Fibroblast of lung (primary cell): ENCODE measurements around the gene ZNF346. TPM values are rescaled to one million over a fixed set of nuclear protein-coding genes. Genes with fewer than 3 reads are reported as not detected.

Source experiments
- DNase-seq, 2 donors: peaks; one replicate each; pipeline versions ENCODE4 v3.0.0 to v3.0.0-alpha.2; 2010; ENCODE audit warnings: low read depth in 2 of 2
- H2AFZ ChIP-seq: 2 replicates; pipeline ENCODE4 v1.5.1; 2012; ENCODE audit warnings: low read length, control low read depth, inconsistent platforms
- H3K27ac ChIP-seq: 2 replicates; pipeline ENCODE4 v1.5.1; 2011; ENCODE audit warnings: low read length, control low read depth; ENCODE audit not compliant: insufficient read depth
- H3K27me3 ChIP-seq: 2 replicates; pipeline ENCODE4 v1.5.1; 2011; ENCODE audit warnings: mild to moderate bottlenecking, low read length; ENCODE audit not compliant: control insufficient read depth, insufficient read depth
- H3K36me3 ChIP-seq: 2 replicates; pipeline ENCODE4 v1.5.1; 2011; ENCODE audit warnings: low read length; ENCODE audit not compliant: control insufficient read depth, insufficient read depth
- H3K4me1 ChIP-seq: 2 replicates; pipeline ENCODE4 v1.5.1; 2011; ENCODE audit warnings: low read length; ENCODE audit not compliant: control insufficient read depth, insufficient read depth; ENCODE audit errors: extremely low read depth
- H3K4me2 ChIP-seq: 2 replicates; pipeline ENCODE4 v1.5.1; 2011; ENCODE audit warnings: low read length, control low read depth; ENCODE audit not compliant: insufficient read depth; ENCODE audit errors: extremely low read depth
- H3K4me3 ChIP-seq, 4 experiments: fragments of 200-600 bp in 1 of 4; sonication (generic) in 1 of 4; replicated peaks in 1 of 4; 2 replicates each; pipeline ENCODE4 v1.5.1; 2011 to 2016; ENCODE audit warnings: low read length in 4 of 4, low read depth in 3 of 4, mild to moderate bottlenecking in 3 of 4, control low read depth in 2 of 4, inconsistent platforms in 1 of 4, mixed read lengths in 1 of 4; ENCODE audit not compliant: insufficient read depth in 1 of 4; ENCODE audit errors: control extremely low read depth in 1 of 4
- H3K79me2 ChIP-seq: 2 replicates; pipeline ENCODE4 v1.5.1; 2012; ENCODE audit warnings: mild to moderate bottlenecking, low read length, inconsistent platforms; ENCODE audit not compliant: control insufficient read depth, insufficient read depth
- H3K9ac ChIP-seq: 2 replicates; pipeline ENCODE4 v1.5.1; 2011; ENCODE audit warnings: mild to moderate bottlenecking, low read length, control low read depth; ENCODE audit not compliant: insufficient read depth
- H3K9me3 ChIP-seq: 2 replicates; pipeline ENCODE4 v1.5.1; 2012; ENCODE audit warnings: low read depth, low read length; ENCODE audit not compliant: control insufficient read depth, insufficient read depth
- H4K20me1 ChIP-seq: 2 replicates; pipeline ENCODE4 v1.5.1; 2011; ENCODE audit warnings: low read length; ENCODE audit not compliant: control insufficient read depth, insufficient read depth; ENCODE audit errors: extremely low read depth
- EZH2 ChIP-seq: IDR thresholded peaks from 2 replicates; pipeline ENCODE4 v1.5.1; 2012; ENCODE audit warnings: low read length, control low read depth, mild to moderate bottlenecking; ENCODE audit errors: missing control alignments
- polyA plus RNA-seq, 2 donors: library from polyadenylated mRNA; depleted of rRNA in 1 of 2; stranded (reverse) in 1 of 2; unstranded in 1 of 2; fragments of >200 nt; gene quantifications; 2 replicates each; pipeline ENCODE4 v1.2.1, GENCODE V29; 2011 to 2012; ENCODE audit warnings: missing spikeins in 1 of 2
- total RNA-seq: library from RNA; depleted of rRNA; stranded (reverse); fragments of >200 nt; gene quantifications from 2 replicates; pipeline ENCODE4 v1.2.1, GENCODE V29; 2014
- TF ChIP-seq, protein P1 (sequence below), 2 donors: IDR thresholded peaks in 1 of 2; conservative IDR thresholded peaks in 1 of 2; 1 replicate in 1 of 2; 2 replicates in 1 of 2; pipeline ENCODE4 v1.5.1; 2011 to 2012; ENCODE audit warnings: low read length in 2 of 2, control low read depth in 1 of 2, inconsistent platforms in 1 of 2, low read depth in 1 of 2, mild to moderate bottlenecking in 1 of 2

Gene ZNF346
- total and polyA plus RNA-seq, 2 donors (not counting 1 experiment from before 2014, with no cell fraction given), result 14.0 to 14.9 TPM

DNA sequence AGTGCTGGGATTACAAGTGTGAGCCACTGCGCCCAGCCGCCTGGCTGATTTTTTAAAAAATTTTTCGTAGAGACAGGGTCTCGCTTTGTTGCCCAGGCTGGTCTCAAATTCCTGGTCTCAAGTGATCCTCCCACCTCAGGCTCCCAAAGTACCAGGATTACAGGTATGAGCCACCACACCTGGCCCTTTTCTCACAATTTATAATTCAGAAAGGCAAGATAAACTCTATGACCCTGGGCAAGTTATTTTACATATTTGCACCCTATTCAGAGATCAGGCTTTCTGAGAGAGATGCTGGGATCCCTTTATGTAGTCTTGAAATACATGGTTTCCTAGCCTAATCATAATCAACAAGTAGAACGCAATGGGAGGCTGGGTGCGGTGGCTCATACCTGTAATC, 20.6 kb downstream of the ZNF346 start:
- H3K4me3 ChIP-seq, result no peak overlapping the region
- no peak overlapping the region for H3K4me2 ChIP-seq
- H3K9me3 ChIP-seq, result no peaks in the 10 kb centered on the region
- no peaks in the 10 kb centered on the region for H3K27me3 ChIP-seq
- H3K4me1 ChIP-seq, result no peaks in the 10 kb centered on the region
- no peak overlapping the region for H2AFZ ChIP-seq
- H3K9ac ChIP-seq, result no peak overlapping the region
- DNase-seq, result no peak
- no peak overlapping the region for H3K27ac ChIP-seq
- H3K36me3 ChIP-seq, result peaks cover 2% of the 10 kb centered on the region
- H3K79me2 ChIP-seq, result no peaks in the 10 kb centered on the region
- TF ChIP-seq, protein P1, sequence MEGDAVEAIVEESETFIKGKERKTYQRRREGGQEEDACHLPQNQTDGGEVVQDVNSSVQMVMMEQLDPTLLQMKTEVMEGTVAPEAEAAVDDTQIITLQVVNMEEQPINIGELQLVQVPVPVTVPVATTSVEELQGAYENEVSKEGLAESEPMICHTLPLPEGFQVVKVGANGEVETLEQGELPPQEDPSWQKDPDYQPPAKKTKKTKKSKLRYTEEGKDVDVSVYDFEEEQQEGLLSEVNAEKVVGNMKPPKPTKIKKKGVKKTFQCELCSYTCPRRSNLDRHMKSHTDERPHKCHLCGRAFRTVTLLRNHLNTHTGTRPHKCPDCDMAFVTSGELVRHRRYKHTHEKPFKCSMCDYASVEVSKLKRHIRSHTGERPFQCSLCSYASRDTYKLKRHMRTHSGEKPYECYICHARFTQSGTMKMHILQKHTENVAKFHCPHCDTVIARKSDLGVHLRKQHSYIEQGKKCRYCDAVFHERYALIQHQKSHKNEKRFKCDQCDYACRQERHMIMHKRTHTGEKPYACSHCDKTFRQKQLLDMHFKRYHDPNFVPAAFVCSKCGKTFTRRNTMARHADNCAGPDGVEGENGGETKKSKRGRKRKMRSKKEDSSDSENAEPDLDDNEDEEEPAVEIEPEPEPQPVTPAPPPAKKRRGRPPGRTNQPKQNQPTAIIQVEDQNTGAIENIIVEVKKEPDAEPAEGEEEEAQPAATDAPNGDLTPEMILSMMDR (conservative IDR thresholded peaks at IDR 0.05 in 1 of 2, IDR thresholded peaks at IDR 0.05 in 1 of 2; ENCODE audit: low read depth in 1 of 2, low read length in 2 of 2), result no peak
- TF ChIP-seq EZH2, result no peak
- H4K20me1 ChIP-seq, result no peaks in the 10 kb centered on the region

DNA sequence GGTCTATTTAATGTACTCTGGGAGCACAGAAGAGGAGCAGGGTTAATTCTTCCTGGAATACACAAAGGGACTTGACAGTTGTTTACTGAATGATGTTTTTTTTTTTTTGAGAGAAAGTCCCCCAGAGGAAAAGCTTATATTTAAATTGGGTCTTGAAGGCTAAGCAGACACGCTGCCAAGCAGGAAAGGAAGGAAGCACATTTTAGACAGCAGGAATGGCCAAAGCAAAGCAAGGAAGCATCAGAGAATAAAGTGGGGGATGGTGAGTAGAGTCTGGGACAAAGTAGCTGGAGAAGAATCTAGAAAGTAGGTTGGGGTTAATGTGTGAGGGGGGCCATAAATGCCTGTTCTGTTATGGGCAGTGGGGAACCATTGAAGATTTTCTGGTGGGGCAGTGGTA, 21.5 kb downstream of the ZNF346 start:
- H3K36me3 ChIP-seq, result peaks cover 2% of the 10 kb centered on the region
- DNase-seq, result no peak
- H3K9ac ChIP-seq, result no peak overlapping the region
- no peak overlapping the region for H2AFZ ChIP-seq
- no peaks in the 10 kb centered on the region for H3K27me3 ChIP-seq
- H3K4me3 ChIP-seq, result no peak overlapping the region
- H3K9me3 ChIP-seq, result no peaks in the 10 kb centered on the region
- TF ChIP-seq, protein P1 (conservative IDR thresholded peaks at IDR 0.05 in 1 of 2, IDR thresholded peaks at IDR 0.05 in 1 of 2; ENCODE audit: low read depth in 1 of 2, low read length in 2 of 2), result no peak
- TF ChIP-seq EZH2, result no peak
- no peaks in the 10 kb centered on the region for H3K79me2 ChIP-seq
- H3K27ac ChIP-seq, result no peak overlapping the region
- H4K20me1 ChIP-seq, result no peaks in the 10 kb centered on the region
- no peak overlapping the region for H3K4me2 ChIP-seq
- no peaks in the 10 kb centered on the region for H3K4me1 ChIP-seq

DNA sequence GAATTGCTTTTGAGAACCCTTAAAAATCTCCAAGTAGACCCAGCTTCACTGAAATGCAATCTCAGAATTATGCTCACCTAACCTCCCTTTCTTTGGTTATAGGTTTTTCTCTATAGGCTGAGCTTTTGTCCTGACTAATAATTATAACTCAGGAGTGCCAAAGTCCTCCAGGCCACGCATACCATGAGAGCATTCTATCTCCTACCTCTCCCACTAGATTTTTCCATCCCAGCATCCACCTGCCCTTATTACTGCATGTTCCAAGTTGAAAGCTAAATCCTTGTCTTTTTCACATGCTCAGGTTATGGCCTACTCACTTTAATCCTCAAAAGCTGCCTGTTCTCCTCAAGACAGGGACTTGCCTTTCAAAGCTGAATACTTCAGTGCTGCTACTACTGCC, 22.1 kb downstream of the ZNF346 start:
- Histone ChIP-seq H4K20me1 (no peaks in the 10 kb centered on the region), H2AFZ (no peak overlapping the region), H3K9me3 (no peaks in the 10 kb centered on the region), H3K4me2 (no peak overlapping the region), H3K79me2 (no peaks in the 10 kb centered on the region), H3K27me3 (no peaks in the 10 kb centered on the region), H3K36me3 (peaks cover 3% of the 10 kb centered on the region), H3K9ac (no peak overlapping the region), H3K4me1 (no peaks in the 10 kb centered on the region), H3K4me3 (no peak overlapping the region), H3K27ac (no peak overlapping the region)
- no peak for TF ChIP-seq EZH2
- TF ChIP-seq, protein P1 (conservative IDR thresholded peaks at IDR 0.05 in 1 of 2, IDR thresholded peaks at IDR 0.05 in 1 of 2; ENCODE audit: low read depth in 1 of 2, low read length in 2 of 2), result no peak
- no peak for DNase-seq
